K562 (cell line): ENCODE results near the gene ZNF324B. TPM values are rescaled to one million over a fixed set of nuclear protein-coding genes. Genes with fewer than 3 reads are reported as not detected.

Experiments used
- ARNT ChIP-seq, 2 experiments: fragments of 450-650 bp; IDR thresholded peaks; 2 replicates each; pipeline ENCODE4 v1.6.1; 2016; ENCODE audit warnings: mild to moderate bottlenecking in 1 of 2
- CCNT2 ChIP-seq: IDR thresholded peaks from 2 replicates; pipeline ENCODE4 v1.6.1; 2011; ENCODE audit warnings: borderline replicate concordance, low read depth, mild to moderate bottlenecking, moderate library complexity, mixed read lengths, low read length; ENCODE audit not compliant: insufficient read length; ENCODE audit errors: extremely low read depth
- CEBPB ChIP-seq: fragments of 450-650 bp; IDR thresholded peaks from 2 replicates; pipeline ENCODE4 v1.6.1; 2016; ENCODE audit warnings: missing genetic modification characterization, missing compliant biosample characterization
- CXXC5 ChIP-seq: fragments of 250-450 bp; sonication (Bioruptor Pico); IDR thresholded peaks from 2 replicates; pipeline ENCODE4 v1.8.0; 2022; ENCODE audit warnings: inconsistent platforms, mild to moderate bottlenecking, moderate library complexity
- DEAF1 ChIP-seq: fragments of 450-650 bp; formaldehyde crosslinking; IDR thresholded peaks from 2 replicates; pipeline ENCODE4 v1.4.0; 2020; ENCODE audit warnings: mild to moderate bottlenecking, moderate library complexity
- ETV5 ChIP-seq: sonication (generic); formaldehyde crosslinking; IDR thresholded peaks from 2 replicates; pipeline ENCODE4 v1.4.0; 2020; ENCODE audit warnings: low read depth, mild to moderate bottlenecking, missing genetic modification reagents
- FOXK1 ChIP-seq: sonication (generic); formaldehyde crosslinking; IDR thresholded peaks from 2 replicates; pipeline ENCODE4 v1.8.0; 2022; ENCODE audit warnings: missing genetic modification reagents, mild to moderate bottlenecking, borderline replicate concordance
- IRF2 ChIP-seq: sonication (generic); formaldehyde crosslinking; IDR thresholded peaks from 2 replicates; pipeline ENCODE4 v1.8.1; 2022; ENCODE audit warnings: mild to moderate bottlenecking, missing genetic modification reagents
- KAT8 ChIP-seq: fragments of 450-650 bp; IDR thresholded peaks from 2 replicates; pipeline ENCODE4 v1.6.1; 2016; ENCODE audit warnings: low read depth, mild to moderate bottlenecking
- NCOA2 ChIP-seq, 2 experiments: fragments of 450-650 bp; IDR thresholded peaks; 2 replicates each; pipeline ENCODE4 v1.6.1; 2018; ENCODE audit warnings: mild to moderate bottlenecking in 2 of 2, moderate library complexity in 1 of 2; ENCODE audit not compliant: partially characterized antibody in 2 of 2
- PCBP1 ChIP-seq: fragments of 200-400 bp; formaldehyde crosslinking; IDR thresholded peaks from 2 replicates; pipeline ENCODE4 v1.6.1; 2018; ENCODE audit warnings: mild to moderate bottlenecking, low read depth, low read length; ENCODE audit not compliant: poor library complexity, severe bottlenecking
- PHB2 ChIP-seq: fragments of 450-650 bp; IDR thresholded peaks from 2 replicates; pipeline ENCODE4 v1.6.1; 2017; ENCODE audit warnings: low read depth
- POLR2AphosphoS2 ChIP-seq: IDR thresholded peaks from 2 replicates; pipeline ENCODE4 v1.6.1; 2012; ENCODE audit warnings: low read length, improper control_type of control experiment
- POLR2AphosphoS5 ChIP-seq: IDR thresholded peaks from 2 replicates; pipeline ENCODE4 v1.6.1; 2011; ENCODE audit warnings: mild to moderate bottlenecking, low read depth, low read length, moderate library complexity; ENCODE audit not compliant: control insufficient read depth, insufficient read depth
- PRPF4 ChIP-seq: fragments of 200-400 bp; formaldehyde crosslinking; IDR thresholded peaks from one replicate; pipeline ENCODE4 v1.6.1; 2017; ENCODE audit warnings: low read length, low read depth, mild to moderate bottlenecking; ENCODE audit not compliant: insufficient read depth, poor library complexity, severe bottlenecking
- RB1 ChIP-seq: fragments of 450-650 bp; IDR thresholded peaks from 2 replicates; pipeline ENCODE4 v1.6.1; 2017; ENCODE audit warnings: low read depth, mild to moderate bottlenecking
- SAFB ChIP-seq: fragments of 200-400 bp; formaldehyde crosslinking; IDR thresholded peaks from 2 replicates; pipeline ENCODE4 v1.6.1; 2017; ENCODE audit warnings: low read depth, low read length, borderline replicate concordance
- SIN3A ChIP-seq, 2 experiments: fragments of 150-350 bp in 1 of 2; IDR thresholded peaks; 2 replicates each; pipeline ENCODE4 v1.6.1; 2011 to 2016; ENCODE audit warnings: borderline replicate concordance in 2 of 2, low read depth in 2 of 2, low read length in 2 of 2, mild to moderate bottlenecking in 2 of 2, moderate library complexity in 2 of 2; ENCODE audit not compliant: control insufficient read depth in 1 of 2
- SNIP1 ChIP-seq: fragments of 450-650 bp; IDR thresholded peaks from 2 replicates; pipeline ENCODE4 v1.7.1; 2017; ENCODE audit warnings: low read depth, mild to moderate bottlenecking
- TAF1 ChIP-seq: IDR thresholded peaks from 2 replicates; pipeline ENCODE4 v1.6.1; 2011; ENCODE audit warnings: mild to moderate bottlenecking, low read length, moderate library complexity; ENCODE audit not compliant: insufficient read depth, control insufficient read depth, severe bottlenecking; ENCODE audit errors: extremely low read depth
- THRAP3 ChIP-seq: fragments of 450-650 bp; IDR thresholded peaks from 2 replicates; pipeline ENCODE4 v1.6.1; 2016; ENCODE audit warnings: mild to moderate bottlenecking, inconsistent platforms, borderline replicate concordance
- ZBTB1 ChIP-seq: sonication (generic); formaldehyde crosslinking; IDR thresholded peaks from 2 replicates; pipeline ENCODE4 v1.8.1; 2023; ENCODE audit warnings: missing genetic modification reagents, low read depth, mild to moderate bottlenecking, borderline replicate concordance
- ZNF143 ChIP-seq: sonication (generic); formaldehyde crosslinking; IDR thresholded peaks from 2 replicates; pipeline ENCODE4 v1.9.0; 2022; ENCODE audit warnings: mild to moderate bottlenecking, missing genetic modification reagents
- ZNF3 ChIP-seq: fragments of 250-450 bp; sonication (Bioruptor Pico); IDR thresholded peaks from 2 replicates; pipeline ENCODE4 v1.5.0; 2021; ENCODE audit warnings: mild to moderate bottlenecking, moderate library complexity
- ZNF395 ChIP-seq: fragments of 200-800 bp; sonication (Bioruptor generic); IDR thresholded peaks from 2 replicates; pipeline ENCODE4 v1.6.1; 2017; ENCODE audit warnings: missing genetic modification characterization, missing compliant biosample characterization
- polyA plus RNA-seq, 8 experiments: library from polyadenylated mRNA; depleted of rRNA in 4 of 8; stranded (reverse) in 5 of 8; unstranded in 3 of 8; fragments of >200 nt; fragmentation: Nextera tagmentation in 2 of 8; fragmentation: Illumina TruSeq in 1 of 8; extraction: Ambion mirVana in 2 of 8; extraction: Trizol in 1 of 8; gene quantifications; 2 replicates each; pipeline versions ENCODE4 v1.2.1 to v1.2.3, GENCODE V29; 2011 to 2014; ENCODE audit warnings: inconsistent platforms in 1 of 8, missing spikeins in 1 of 8
- total RNA-seq, 7 experiments: library from RNA; depleted of rRNA in 6 of 7; stranded (reverse); fragments of >200 nt in 6 of 7; fragmentation: Illumina TruSeq in 2 of 7; extraction: Trizol in 2 of 7; gene quantifications; 2 replicates each; pipeline versions ENCODE4 v1.2.1 to v1.2.3, GENCODE V29; 2011 to 2021; ENCODE audit warnings: low replicate concordance in 1 of 7

Gene ZNF324B
- total and polyA plus RNA-seq, 9 of the 15 experiments (the other 6 are each of a cell fraction or from before 2014, with no cell fraction given): 0.20 to 13.5 (median 5.7) TPM

- peak; percentile 97 for TF ChIP-seq SAFB
- TF ChIP-seq THRAP3: no peak
- 0 out of 2 replicates have a peak, but pooled peaks have one; percentile 58 for TF ChIP-seq ETV5 (CRISPR knock-in tag)
- TF ChIP-seq PHB2: no peak
- no peak for TF ChIP-seq ARNT (IDR thresholded peaks at IDR 0.05)
- peak; percentile 25 for TF ChIP-seq PRPF4
- TF ChIP-seq RB1: peak; percentile 83
- peak; percentile 73 for TF ChIP-seq ZNF395
- peak; percentile 78 for TF ChIP-seq CCNT2
- TF ChIP-seq SNIP1: peak; percentile 74; the same call in 1 of the 2 replicates
- peak; percentile 70 for TF ChIP-seq POLR2AphosphoS5
- peak; percentile 92; the same call in 1 of the 2 replicates for TF ChIP-seq POLR2AphosphoS2
- peak in 1 of 2 experiments; percentile 91; a peak in 3 of 4 replicates for TF ChIP-seq SIN3A (IDR thresholded peaks at IDR 0.05; ENCODE audit: borderline replicate concordance in 2 of 2, control insufficient read depth in 1 of 2, low read depth in 2 of 2, low read length in 2 of 2)
- TF ChIP-seq ZNF143 (CRISPR knock-in tag): peak; percentile 94
- no peak for TF ChIP-seq IRF2 (CRISPR knock-in tag)
- TF ChIP-seq CXXC5 (CRISPR knock-in tag): peak; percentile 97
- TF ChIP-seq PCBP1: peak; percentile 87
- 0 out of 2 replicates have a peak, but pooled peaks have one; percentile 59 for TF ChIP-seq FOXK1 (CRISPR knock-in tag)
- peak; percentile 89 for TF ChIP-seq TAF1
- no peak for TF ChIP-seq ZNF3 (CRISPR knock-in tag)
- TF ChIP-seq DEAF1: 0 out of 2 replicates have a peak, but pooled peaks have one; percentile 1
- TF ChIP-seq KAT8: no peak
- no peak for TF ChIP-seq CEBPB (tag)
- TF ChIP-seq NCOA2 (IDR thresholded peaks at IDR 0.05; ENCODE audit: partially characterized antibody in 2 of 2): no peak
- peak; percentile 57; the same call in 1 of the 2 replicates for TF ChIP-seq ZBTB1 (CRISPR knock-in tag)
Measured at GRCh38 chr19:58408152-58409009, 43.0 kb upstream of the ZNF324B start, which contains the start of gene ZNF584 (continued).
